Measurements from ENCODE around the gene TAMALIN.

TAMALIN gene

DNA sequence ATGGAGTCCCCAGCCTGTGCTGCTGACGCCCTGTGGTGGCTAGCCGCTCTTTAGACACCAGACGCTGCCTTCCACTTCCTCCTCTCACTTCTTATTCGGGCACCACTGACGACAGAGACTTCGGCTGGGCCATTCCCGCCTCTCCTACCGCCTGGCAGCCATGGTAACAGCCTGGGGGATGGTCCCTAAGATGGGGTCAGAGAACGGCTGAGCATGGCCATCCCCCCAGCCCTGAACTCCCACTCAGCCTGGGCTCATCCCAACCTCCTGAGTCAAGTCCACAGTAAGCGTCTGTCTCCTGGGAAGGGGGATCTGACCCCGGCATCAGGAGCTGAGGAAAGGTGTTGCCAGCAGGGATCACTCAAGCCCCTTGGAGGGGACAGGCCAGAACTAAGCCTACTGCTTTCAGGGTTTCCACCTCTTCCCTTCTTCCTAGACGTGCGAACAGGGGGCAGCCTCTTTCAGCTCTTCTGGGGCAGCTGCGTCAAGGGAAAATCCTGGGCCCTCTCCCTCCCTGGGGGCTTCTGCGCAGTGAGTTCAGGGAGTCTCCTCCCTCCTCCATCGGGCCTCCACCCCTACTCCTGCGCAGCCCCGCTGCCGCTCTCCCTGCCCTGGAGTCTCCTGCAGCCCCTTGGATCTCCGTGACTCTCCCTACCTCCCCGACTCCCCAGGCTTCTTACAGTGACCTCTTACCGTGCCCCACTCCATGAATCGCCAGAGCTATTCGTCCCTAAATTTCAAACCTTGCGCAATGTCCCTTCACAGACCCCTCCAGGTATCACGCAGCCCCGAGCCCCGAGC, 643 bp upstream of the TAMALIN start:
- no peak overlapping the region for H3K27ac ChIP-seq (ENCODE audit: low read depth, low read length)
- H3K9ac ChIP-seq (ENCODE audit: low read depth, low read length): no peak overlapping the region
- peaks cover 48% of the 10 kb centered on the region for H3K27me3 ChIP-seq (ENCODE audit: insufficient read depth, low read length)

DNA sequence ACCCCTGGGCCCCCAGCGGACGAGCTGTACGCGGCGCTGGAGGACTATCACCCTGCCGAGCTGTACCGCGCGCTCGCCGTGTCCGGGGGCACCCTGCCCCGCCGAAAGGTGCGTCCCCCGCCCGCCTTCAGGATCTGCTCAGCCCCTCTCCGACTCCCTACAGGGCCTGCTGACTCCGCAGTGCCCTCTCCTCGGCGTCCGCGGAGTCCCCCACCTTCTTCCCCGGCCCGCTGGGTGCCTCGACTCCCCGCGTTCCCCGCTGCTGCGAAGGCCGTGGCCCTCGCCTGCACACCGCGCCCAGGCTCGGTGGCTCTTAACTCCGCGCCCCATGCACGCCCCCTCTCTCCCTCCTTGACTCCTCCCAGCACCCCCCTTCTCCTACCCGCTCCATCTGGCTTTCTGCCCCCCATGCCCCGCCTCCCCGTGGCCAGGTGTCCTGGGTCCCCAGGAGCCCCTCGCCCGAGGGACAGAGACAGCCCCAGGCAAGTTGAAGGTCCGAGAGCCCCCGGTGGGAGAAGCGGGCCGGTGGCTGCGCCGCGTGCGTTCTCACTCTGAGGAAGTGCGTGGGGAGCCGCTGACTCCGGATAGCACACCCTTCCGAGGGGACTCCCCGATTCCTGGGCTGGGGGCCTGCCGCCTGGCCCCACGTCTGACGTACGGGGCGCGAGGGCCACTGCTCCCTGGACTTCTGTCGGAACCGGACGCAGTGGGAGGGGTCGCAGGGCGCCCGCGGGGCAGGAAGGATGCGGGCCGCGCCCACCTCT, 594 bp downstream of the TAMALIN start:
- no peaks in the 10 kb centered on the region for H3K9me3 ChIP-seq (ENCODE audit: insufficient read depth, low read depth, low read length)
- H3K4me3 ChIP-seq (ENCODE audit: low read length): peak overlapping the region; percentile 53
- peaks cover 3% of the 10 kb centered on the region; the same call in 1 of the 2 replicates for H3K36me3 ChIP-seq (ENCODE audit: insufficient read depth, low read length)
- peaks cover 48% of the 10 kb centered on the region for H3K27me3 ChIP-seq (ENCODE audit: insufficient read depth, low read length)
- WGBS: 3% methylated on average over 72 of the region's 72 CpGs
- H3K4me1 ChIP-seq (ENCODE audit: insufficient read depth, low read length): peaks cover 20% of the 10 kb centered on the region
- H3K27ac ChIP-seq (ENCODE audit: low read depth, low read length): no peak overlapping the region
- H3K9ac ChIP-seq (ENCODE audit: low read depth, low read length): no peak overlapping the region

More for the DNA sequence above, 643 bp upstream of the TAMALIN start:
- Histone ChIP-seq H3K4me3 (ENCODE audit: low read length) (peak overlapping the region; percentile 53), H3K36me3 (ENCODE audit: insufficient read depth, low read length) (no peaks in the 10 kb centered on the region), H3K9me3 (ENCODE audit: insufficient read depth, low read depth, low read length) (no peaks in the 10 kb centered on the region), H3K4me1 (ENCODE audit: insufficient read depth, low read length) (peaks cover 20% of the 10 kb centered on the region)
- 13% methylated on average over 28 of the region's 28 CpGs for whole genome bisulfite sequencing

DNA sequence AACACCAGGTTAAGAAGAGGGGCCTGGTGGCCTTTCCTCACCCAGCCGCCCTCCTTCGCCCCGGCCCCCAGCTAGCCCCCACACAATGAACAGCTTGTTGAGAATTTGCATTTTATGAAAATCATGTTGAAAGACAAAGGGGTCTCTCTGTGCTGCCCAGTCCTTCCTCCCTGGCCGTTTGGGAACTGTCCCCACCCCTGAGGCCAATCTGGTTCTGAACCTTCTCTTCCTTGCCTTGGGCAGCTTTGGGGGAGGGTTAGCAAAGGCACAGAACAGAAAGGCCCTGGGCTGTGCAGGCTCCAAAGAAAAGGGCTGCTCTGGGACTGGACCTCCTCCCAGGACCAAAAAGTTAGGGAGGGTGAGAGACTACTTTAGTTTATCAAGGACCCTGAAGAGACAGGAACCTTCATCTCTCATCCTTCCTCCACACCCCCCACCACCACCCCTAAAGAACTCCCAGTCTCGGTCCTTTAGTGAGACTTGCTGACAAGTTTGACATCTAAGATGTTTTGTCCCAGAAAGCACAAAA, 1.3 kb downstream of the TAMALIN start:
- peak overlapping the region; percentile 53; the same call in 1 of the 2 replicates for H3K4me3 ChIP-seq (ENCODE audit: low read length)

DNA sequence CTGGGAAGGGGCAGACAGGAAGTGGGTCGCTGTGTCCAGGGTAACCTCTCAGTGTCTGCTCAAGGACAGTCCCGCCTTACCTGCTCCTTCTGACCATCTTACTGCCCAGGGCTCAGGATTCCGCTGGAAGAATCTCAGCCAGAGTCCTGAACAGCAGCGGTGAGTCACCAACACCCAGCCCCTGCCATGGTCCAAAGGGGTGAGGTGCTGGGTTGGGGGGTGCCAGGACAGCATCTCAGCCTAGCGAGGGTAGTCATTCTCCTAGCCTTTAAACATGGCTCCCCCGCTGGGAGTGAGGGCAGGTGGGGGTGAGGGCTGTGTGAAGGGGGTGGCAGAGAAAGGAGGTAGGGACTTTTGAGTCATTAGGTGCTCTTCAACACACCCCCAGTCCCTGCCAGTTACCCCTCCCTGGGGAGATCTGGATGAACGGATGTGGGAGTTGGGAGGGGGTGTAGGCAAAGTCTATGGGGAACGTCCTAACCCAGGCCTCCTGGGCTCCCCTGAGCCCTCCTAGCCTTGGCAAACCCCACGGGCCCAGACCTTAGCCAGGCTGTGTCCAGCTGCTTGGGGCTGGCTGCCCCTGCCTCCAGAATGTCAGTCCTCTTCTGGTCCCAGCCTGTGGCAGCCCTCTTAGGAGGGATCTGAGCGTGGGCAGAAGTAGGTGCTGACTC, 2.5 kb downstream of the TAMALIN start:
- peaks cover 57% of the 10 kb centered on the region for H3K27me3 ChIP-seq (ENCODE audit: insufficient read depth, low read length)
- no peak overlapping the region for H3K4me3 ChIP-seq (ENCODE audit: low read length)

More for the DNA sequence above, 1.3 kb downstream of the TAMALIN start:
- 57% methylated on average over 2 of the region's 5 CpGs for WGBS
- H3K9me3 ChIP-seq (ENCODE audit: insufficient read depth, low read depth, low read length): no peaks in the 10 kb centered on the region
- H3K27me3 ChIP-seq (ENCODE audit: insufficient read depth, low read length): peaks cover 48% of the 10 kb centered on the region
- H3K27ac ChIP-seq (ENCODE audit: low read depth, low read length): no peak overlapping the region
- H3K4me1 ChIP-seq (ENCODE audit: insufficient read depth, low read length): peaks cover 20% of the 10 kb centered on the region
- H3K9ac ChIP-seq (ENCODE audit: low read depth, low read length): no peak overlapping the region
- peaks cover 3% of the 10 kb centered on the region; the same call in 1 of the 2 replicates for H3K36me3 ChIP-seq (ENCODE audit: insufficient read depth, low read length)

DNA sequence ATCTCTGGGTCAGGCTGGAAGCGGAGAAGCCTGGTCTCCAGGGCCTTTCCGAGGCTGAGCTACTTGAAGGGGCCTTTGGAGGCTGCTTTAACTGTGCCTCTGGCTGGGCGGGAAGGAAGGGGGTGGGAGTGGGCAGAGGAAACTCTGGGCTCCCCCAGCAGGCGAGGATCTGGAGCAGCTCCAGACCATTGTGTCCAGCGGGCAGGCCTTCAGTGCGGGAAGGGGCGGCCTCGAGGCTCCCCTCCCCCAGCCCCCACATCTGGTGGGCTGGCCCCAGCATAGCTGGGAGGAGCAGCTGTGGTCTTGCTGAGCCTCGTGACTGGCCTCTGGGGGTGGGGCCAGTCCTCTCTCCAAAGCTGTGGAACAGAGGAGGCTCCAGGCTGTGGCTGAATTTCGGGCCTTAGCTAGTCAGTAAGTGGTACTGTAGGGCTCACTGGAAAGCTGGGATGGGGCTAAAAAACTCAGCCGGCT, 3.4 kb downstream of the TAMALIN start:
- H3K9ac ChIP-seq (ENCODE audit: low read depth, low read length): peak overlapping the region; percentile 62

More for the DNA sequence above, 2.5 kb downstream of the TAMALIN start:
- Histone ChIP-seq H3K27ac (ENCODE audit: low read depth, low read length) (no peak overlapping the region), H3K9ac (ENCODE audit: low read depth, low read length) (0 out of 2 replicates have a peak overlapping the region, but pooled peaks have one; percentile 62), H3K36me3 (ENCODE audit: insufficient read depth, low read length) (peaks cover 3% of the 10 kb centered on the region; the same call in 1 of the 2 replicates), H3K4me1 (ENCODE audit: insufficient read depth, low read length) (peaks cover 20% of the 10 kb centered on the region), H3K9me3 (ENCODE audit: insufficient read depth, low read depth, low read length) (no peaks in the 10 kb centered on the region)
- WGBS: 80% methylated on average over 9 of the region's 10 CpGs

DNA sequence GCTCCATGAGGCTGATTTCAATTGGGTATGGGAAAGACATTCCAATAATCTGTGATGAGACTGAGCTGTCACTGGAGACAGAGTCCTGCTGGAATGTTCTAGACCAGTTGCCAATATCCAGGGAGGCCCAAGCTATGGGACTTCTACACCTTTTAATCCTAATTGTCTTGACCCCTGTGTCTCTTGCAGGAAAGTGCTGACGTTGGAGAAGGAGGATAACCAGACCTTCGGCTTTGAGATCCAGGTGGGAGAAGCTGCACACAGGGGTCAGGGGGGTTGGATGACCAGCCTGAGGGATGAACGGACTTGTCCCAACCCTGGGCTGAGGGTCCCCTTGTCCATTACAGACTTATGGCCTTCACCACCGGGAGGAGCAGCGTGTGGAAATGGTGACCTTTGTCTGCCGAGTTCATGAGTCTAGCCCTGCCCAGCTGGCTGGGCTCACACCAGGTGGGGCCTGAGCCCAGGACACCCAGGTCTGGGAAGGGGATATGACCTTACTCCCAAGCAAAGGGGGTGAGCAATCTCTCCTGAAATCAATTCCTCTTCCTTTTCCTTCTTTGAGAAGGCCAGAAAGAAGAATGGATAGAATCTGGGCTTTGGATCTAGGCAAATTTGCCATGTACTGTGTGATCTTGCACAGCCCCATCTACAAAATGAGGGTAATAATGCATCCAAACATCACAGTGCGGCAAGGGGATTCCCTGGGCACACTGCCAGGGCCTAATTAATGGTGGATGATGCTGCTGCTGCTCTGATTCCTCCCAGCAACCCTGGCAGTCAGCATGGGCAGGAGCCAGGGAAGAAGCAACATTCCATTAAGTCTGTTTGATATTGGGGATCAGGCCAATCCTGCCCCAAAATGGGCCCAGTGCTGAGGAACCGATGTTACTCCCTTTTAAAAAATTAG, 4.2 kb downstream of the TAMALIN start:
- H3K9me3 ChIP-seq (ENCODE audit: insufficient read depth, low read depth, low read length): no peaks in the 10 kb centered on the region
- peaks cover 57% of the 10 kb centered on the region for H3K27me3 ChIP-seq (ENCODE audit: insufficient read depth, low read length)
- peak overlapping the region; percentile 22; the same call in 1 of the 2 replicates for H3K9ac ChIP-seq (ENCODE audit: low read depth, low read length)
- 83% methylated on average over 8 of the region's 8 CpGs for WGBS
- peak overlapping the region; percentile 12; the same call in 1 of the 2 replicates for H3K4me3 ChIP-seq (ENCODE audit: low read length)
- peaks cover 3% of the 10 kb centered on the region; the same call in 1 of the 2 replicates for H3K36me3 ChIP-seq (ENCODE audit: insufficient read depth, low read length)
- H3K4me1 ChIP-seq (ENCODE audit: insufficient read depth, low read length): peaks cover 17% of the 10 kb centered on the region
- H3K27ac ChIP-seq (ENCODE audit: low read depth, low read length): peak overlapping the region; percentile 63; the same call in 1 of the 2 replicates

More for the DNA sequence above, 3.4 kb downstream of the TAMALIN start:
- peak overlapping the region; percentile 12; the same call in 1 of the 2 replicates for H3K4me3 ChIP-seq (ENCODE audit: low read length)
- WGBS: 11% methylated on average over 11 of the region's 11 CpGs
- H3K9me3 ChIP-seq (ENCODE audit: insufficient read depth, low read depth, low read length): no peaks in the 10 kb centered on the region
- peak overlapping the region; percentile 63; the same call in 1 of the 2 replicates for H3K27ac ChIP-seq (ENCODE audit: low read depth, low read length)
- peaks cover 3% of the 10 kb centered on the region; the same call in 1 of the 2 replicates for H3K36me3 ChIP-seq (ENCODE audit: insufficient read depth, low read length)
- H3K27me3 ChIP-seq (ENCODE audit: insufficient read depth, low read length): peaks cover 57% of the 10 kb centered on the region
- H3K4me1 ChIP-seq (ENCODE audit: insufficient read depth, low read length): peaks cover 20% of the 10 kb centered on the region

DNA sequence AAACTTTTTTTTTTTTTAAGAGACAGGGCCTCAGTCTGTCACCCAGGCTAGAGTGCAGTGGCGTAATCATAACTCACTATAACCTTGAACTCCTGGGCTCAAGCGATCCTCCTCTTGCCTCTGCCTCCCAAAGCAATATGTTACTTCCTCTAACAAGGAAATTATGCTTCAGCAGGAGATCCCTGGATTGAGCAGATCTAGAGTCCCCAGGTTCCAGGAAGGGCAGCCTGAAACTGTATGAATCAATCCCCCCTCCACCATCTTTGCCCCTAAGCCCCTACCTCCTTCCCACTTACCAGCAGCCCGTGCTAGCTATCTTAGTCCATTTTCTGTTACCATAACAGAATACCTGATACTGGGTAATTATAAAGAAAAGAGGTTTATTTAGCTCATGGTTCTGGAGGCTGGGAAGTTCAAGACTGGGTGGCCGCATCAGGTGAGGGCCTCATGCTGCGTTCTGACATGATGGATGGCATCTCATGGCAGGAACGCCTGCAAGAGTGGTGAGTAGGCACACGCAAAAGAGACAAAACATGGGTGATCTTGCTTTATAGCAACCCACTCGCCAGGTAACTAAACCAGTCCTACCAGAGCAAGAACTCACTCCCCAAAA, 5.0 kb downstream of the TAMALIN start:
- H3K4me1 ChIP-seq (ENCODE audit: insufficient read depth, low read length): peaks cover 17% of the 10 kb centered on the region
- H3K9ac ChIP-seq (ENCODE audit: low read depth, low read length): no peak overlapping the region
- peaks cover 3% of the 10 kb centered on the region; the same call in 1 of the 2 replicates for H3K36me3 ChIP-seq (ENCODE audit: insufficient read depth, low read length)
- H3K27me3 ChIP-seq (ENCODE audit: insufficient read depth, low read length): peaks cover 56% of the 10 kb centered on the region
- no peak overlapping the region for H3K27ac ChIP-seq (ENCODE audit: low read depth, low read length)
- H3K4me3 ChIP-seq (ENCODE audit: low read length): no peak overlapping the region
- WGBS: 93% methylated on average over 8 of the region's 8 CpGs
- H3K9me3 ChIP-seq (ENCODE audit: insufficient read depth, low read depth, low read length): no peaks in the 10 kb centered on the region

DNA sequence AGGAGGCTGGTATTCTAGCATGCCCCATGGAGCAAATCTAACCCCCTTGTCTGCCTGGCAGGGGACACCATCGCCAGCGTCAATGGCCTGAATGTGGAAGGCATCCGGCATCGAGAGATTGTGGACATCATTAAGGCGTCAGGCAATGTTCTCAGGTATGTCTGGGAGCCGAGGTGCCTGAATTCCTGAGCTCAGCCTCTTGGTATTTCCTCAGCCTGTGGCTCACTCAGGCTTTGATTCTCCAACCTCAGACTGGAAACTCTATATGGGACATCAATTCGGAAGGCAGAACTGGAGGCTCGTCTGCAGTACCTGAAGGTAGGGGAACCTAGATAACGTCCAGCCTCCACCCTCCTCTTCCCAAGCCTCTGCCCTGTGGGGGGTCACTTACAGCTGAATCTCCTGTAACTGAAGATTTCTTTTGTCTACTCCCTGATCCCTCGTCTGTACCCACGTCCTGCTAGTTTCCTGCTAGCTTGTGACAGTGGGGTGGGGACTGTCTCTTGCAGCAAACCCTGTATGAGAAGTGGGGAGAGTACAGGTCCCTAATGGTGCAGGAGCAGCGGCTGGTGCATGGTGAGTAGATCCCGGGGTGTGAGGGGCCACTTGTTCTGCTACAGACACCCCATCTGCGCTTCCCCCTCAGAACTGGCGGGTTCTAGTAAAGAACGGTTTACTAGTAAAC, 7.0 kb downstream of the TAMALIN start:
- Histone ChIP-seq H3K9me3 (ENCODE audit: insufficient read depth, low read depth, low read length) (no peaks in the 10 kb centered on the region), H3K27me3 (ENCODE audit: insufficient read depth, low read length) (peaks cover 44% of the 10 kb centered on the region), H3K4me1 (ENCODE audit: insufficient read depth, low read length) (peaks cover 17% of the 10 kb centered on the region), H3K27ac (ENCODE audit: low read depth, low read length) (no peak overlapping the region), H3K9ac (ENCODE audit: low read depth, low read length) (no peak overlapping the region), H3K4me3 (ENCODE audit: low read length) (no peak overlapping the region), H3K36me3 (ENCODE audit: insufficient read depth, low read length) (peaks cover 3% of the 10 kb centered on the region; the same call in 1 of the 2 replicates)
- 78% methylated on average over 16 of the region's 16 CpGs for WGBS

All from HUES64 (cell line).